Omental fat pad (tissue), 4 donors: Measurements from ENCODE around the gene DUSP14. TPM values are rescaled to one million over a fixed set of nuclear protein-coding genes. Genes with fewer than 3 reads are reported as not detected.
"Not testable (repeated sequence)": the region's sequence is repeated elsewhere in the genome, so short reads cannot be mapped to it uniquely, and the experiment has no call there.

Experiments used
- ATAC-seq: fragments of 150-250 bp; one replicate; pipeline ENCODE4 v1.9.1; 2016; ENCODE audit warnings: mild to moderate bottlenecking, moderate library complexity; ENCODE audit not compliant: low FRiP score
- DNase-seq: peaks from one replicate; pipeline ENCODE4 v3.0.0-alpha.2; 2019; ENCODE audit warnings: low spot score
- total RNA-seq, 4 donors: library from RNA; depleted of rRNA; stranded (reverse); fragments of >200 nt; gene quantifications; one replicate each; pipeline ENCODE4 v1.1.0, GENCODE V29; 2016
- TF ChIP-seq, protein P1 (sequence below), 3 donors: fragments of 450-650 bp; IDR thresholded peaks; one replicate each; pipeline ENCODE4 v1.5.1; 2016 to 2017; ENCODE audit warnings: antibody characterized with exemption in 3 of 3, mild to moderate bottlenecking in 3 of 3, moderate library complexity in 2 of 3

Gene DUSP14
- total RNA-seq, 4 donors from 2014 or later, result 12.6 to 65.7 (median 30.6) TPM

DNA sequence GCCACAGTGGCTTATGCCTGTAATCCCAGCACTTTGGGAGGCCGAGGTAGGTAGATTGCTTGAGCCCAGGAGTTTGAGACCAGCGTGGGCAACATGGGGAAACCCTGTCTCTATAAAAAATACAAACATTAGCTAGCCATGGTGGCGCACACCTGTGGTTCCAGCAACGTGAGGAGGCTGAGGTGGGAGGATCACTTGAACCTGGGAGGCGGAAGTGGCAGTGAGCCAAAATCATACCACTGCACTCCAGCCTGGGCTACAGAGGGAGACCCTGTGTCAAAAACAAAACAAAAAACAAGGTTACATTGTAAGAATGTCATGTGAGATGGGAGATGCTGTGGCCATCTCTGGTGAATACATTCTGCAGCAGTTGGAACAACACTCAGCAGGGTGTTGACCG is 13.5 kb downstream of the DUSP14 start:
- TF ChIP-seq, protein P1, sequence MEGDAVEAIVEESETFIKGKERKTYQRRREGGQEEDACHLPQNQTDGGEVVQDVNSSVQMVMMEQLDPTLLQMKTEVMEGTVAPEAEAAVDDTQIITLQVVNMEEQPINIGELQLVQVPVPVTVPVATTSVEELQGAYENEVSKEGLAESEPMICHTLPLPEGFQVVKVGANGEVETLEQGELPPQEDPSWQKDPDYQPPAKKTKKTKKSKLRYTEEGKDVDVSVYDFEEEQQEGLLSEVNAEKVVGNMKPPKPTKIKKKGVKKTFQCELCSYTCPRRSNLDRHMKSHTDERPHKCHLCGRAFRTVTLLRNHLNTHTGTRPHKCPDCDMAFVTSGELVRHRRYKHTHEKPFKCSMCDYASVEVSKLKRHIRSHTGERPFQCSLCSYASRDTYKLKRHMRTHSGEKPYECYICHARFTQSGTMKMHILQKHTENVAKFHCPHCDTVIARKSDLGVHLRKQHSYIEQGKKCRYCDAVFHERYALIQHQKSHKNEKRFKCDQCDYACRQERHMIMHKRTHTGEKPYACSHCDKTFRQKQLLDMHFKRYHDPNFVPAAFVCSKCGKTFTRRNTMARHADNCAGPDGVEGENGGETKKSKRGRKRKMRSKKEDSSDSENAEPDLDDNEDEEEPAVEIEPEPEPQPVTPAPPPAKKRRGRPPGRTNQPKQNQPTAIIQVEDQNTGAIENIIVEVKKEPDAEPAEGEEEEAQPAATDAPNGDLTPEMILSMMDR (IDR thresholded peaks at IDR 0.05), result no peak
- DNase-seq, result no peak
- ATAC-seq, result no peak

DNA sequence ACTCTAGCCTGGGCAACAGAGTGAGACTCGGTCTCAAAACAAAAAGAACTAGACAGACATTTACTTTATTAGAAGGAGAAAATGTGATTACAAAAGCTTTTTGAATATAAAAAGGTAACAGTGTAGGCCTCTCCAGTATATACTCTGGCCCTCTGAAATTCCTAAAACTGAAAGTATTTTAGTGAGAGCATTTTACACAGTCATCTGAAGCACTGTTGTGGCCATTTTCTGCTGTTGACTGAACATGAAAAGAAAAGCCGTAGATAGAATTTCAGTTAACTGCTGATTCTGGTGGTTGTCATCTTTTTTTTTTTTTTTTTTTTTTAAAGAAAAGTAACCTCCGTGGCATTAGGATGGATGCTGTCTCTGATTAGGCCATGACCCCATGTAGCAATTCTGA is 15.6 kb downstream of the DUSP14 start:
- no peak for DNase-seq
- TF ChIP-seq, protein P1 (IDR thresholded peaks at IDR 0.05), result no peak
- ATAC-seq, result no peak

DNA sequence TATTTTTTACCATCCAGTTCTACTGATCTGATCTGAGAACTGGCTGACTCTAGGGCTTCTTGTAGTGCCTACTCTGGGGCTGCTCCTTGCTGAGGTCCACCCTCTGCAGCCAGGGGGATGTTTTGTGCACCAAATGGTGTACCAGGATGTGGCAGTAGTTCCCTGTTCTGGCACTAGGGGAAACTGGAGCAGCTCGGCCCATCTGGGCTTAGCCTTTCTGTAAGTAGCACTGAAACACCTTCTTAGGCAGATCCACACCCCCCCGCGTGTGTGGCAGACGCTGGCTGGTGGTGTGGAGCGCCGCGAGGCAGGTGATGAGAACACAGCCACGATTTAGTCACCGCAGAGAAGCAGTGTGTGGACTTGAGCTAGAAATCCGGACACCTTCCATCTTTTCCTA is 17.0 kb downstream of the DUSP14 start:
- no peak for ATAC-seq
- no peak for DNase-seq
- TF ChIP-seq, protein P1 (IDR thresholded peaks at IDR 0.05), result no peak

DNA sequence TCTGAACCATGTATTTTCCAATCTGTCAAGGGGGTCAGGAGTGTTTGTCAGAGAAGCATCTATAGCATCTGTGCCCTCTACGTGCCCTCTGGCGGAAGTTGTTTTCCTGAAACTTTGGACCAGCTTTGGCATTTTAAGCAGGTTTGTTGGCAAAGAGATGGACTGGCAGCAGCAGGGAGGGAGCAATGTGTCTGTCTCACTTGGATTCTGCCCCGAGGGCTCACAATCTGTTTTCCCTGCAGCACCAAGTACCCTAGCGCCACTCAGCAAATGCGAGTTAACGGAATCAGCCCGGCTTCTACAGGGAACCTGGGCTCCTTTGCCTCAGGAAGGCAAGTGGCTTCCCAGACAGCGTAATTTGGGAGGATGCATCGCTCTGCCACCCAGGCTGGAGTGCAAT is 17.4 kb downstream of the DUSP14 start:
- TF ChIP-seq, protein P1 (IDR thresholded peaks at IDR 0.05), result no peak
- DNase-seq (no peak), ATAC-seq (no peak)

DNA sequence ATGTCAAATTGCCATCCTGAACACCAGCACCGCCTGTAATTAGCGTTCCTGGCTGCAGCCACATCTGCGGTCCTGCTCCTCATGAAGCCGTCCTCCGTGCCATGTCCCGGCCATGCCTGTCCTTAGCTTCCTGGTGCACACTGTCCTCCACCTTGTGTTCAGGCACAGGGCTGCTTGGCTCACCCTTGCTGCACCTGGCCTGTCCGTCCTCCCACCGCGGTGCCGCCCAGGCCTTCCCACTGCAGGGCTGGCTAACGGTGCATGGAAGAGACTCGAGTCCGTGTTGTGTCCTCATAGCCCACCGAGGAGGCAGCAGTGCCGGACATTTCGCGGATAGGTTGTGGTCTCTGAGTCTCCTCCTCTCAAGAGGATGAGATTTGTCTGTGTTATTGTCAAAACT is 20.4 kb downstream of the DUSP14 start:
- DNase-seq, result no peak
- no peak for ATAC-seq
- TF ChIP-seq, protein P1 (IDR thresholded peaks at IDR 0.05), result no peak

DNA sequence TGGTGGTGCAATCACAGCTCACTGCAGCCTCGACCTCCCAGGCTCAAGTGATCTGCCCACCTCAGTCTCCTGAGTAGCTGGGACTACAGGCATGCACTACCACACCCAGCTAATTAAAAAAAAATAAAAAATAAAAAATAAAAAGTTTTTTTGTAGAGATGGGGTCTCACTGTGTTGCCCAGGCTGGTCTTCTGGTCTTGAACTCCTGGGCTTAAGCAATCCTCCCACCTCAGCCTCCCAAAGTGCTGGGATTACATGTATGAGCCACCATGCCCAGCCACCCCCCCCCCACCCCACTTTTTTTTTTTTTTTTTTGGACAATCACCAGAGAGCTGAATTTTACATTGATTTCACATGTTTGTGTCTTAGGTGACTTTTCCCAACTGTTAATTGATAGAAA is 22.0 kb downstream of the DUSP14 start:
- not testable (repeated sequence) for ATAC-seq, DNase-seq

DNA sequence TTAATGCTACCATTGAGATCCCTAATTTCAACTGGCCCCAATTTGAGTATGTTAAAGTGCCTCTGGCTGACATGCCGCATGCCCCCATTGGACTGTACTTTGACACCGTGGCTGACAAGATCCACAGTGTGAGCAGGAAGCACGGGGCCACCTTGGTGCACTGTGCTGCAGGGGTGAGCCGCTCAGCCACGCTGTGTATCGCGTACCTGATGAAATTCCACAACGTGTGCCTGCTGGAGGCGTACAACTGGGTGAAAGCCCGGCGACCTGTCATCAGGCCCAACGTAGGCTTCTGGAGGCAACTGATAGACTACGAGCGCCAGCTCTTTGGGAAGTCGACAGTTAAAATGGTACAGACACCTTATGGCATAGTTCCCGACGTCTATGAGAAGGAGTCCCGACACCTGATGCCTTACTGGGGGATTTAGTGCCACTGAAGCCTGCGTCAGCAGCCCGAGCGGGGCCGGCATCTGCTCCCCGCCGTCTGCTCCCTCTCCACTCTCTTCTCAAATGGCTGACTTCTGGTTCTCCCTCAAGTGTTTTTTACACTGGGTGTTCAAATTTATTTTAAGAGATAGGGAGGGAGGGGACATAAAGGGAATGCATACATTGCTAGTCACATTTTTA is 22.9 kb downstream of the DUSP14 start:
- TF ChIP-seq, protein P1 (IDR thresholded peaks at IDR 0.05), result no peak
- ATAC-seq (peak; percentile 44), DNase-seq (no peak)
